Mucosa of descending colon (tissue), 3 donors: ENCODE data around the gene PCDH9. TPM values are rescaled to one million over a fixed set of nuclear protein-coding genes. Genes with fewer than 3 reads are reported as not detected.

ENCODE experiments used
- ATAC-seq: fragments of 200-7000 bp; cut with Tn5 transposase; one replicate; pipeline ENCODE4 v1.9.1; 2020; ENCODE audit warnings: mild to moderate bottlenecking, moderate library complexity
- DNase-seq, 3 donors: peaks; one replicate each; pipeline ENCODE4 v3.0.0-alpha.2; 2020
- H3K36me3 ChIP-seq: fragments of 200-600 bp; one replicate; pipeline ENCODE4 v1.8.0; 2021; ENCODE audit warnings: low read depth, mild to moderate bottlenecking
- H3K4me1 ChIP-seq: fragments of 200-600 bp; one replicate; pipeline ENCODE4 v1.8.0; 2021; ENCODE audit warnings: low read depth, mild to moderate bottlenecking
- H3K4me3 ChIP-seq: fragments of 200-600 bp; one replicate; pipeline ENCODE4 v1.8.0; 2021; ENCODE audit warnings: mild to moderate bottlenecking
- H3K9me3 ChIP-seq: fragments of 200-600 bp; one replicate; pipeline ENCODE4 v1.8.0; 2021; ENCODE audit warnings: mild to moderate bottlenecking
- intact Hi-C, 2 donors: fragments of 100-400 bp; cut with DNase I in 1 of 2; cut with micrococcal nuclease in 1 of 2; formaldehyde crosslinking; loops; one replicate each; pipeline versions ENCODE4 v1.11.0 to v1.11.1; 2022; cut with DNase I, micrococcal nuclease
- total RNA-seq, 3 donors: library from RNA; stranded (reverse); fragmentation: NEBNext Ultra II Directional in 2 of 3; extraction: Animal tissue kit (Norgen Biotek cat#: 25700) in 2 of 3; gene quantifications; one replicate each; pipeline versions ENCODE4 v1.2.1 to v1.2.4, GENCODE V29; 2021 to 2023
- TF ChIP-seq, protein P1 (sequence below): fragments of 200-600 bp; IDR thresholded peaks from one replicate; pipeline ENCODE4 v1.8.0; 2022; ENCODE audit warnings: antibody characterized with exemption, mild to moderate bottlenecking
- donor health status: DM: no; HTN: no; CAD: no; lungs with moderate emphysema.
- donor health status: DM: no; HTN: no; CAD: no.
- donor health status: DM: no; HTN: yes; CAD: no.

PCDH9 gene
- total RNA-seq, 3 donors from 2014 or later: 0.58 to 5.0 (median 0.80) TPM

GRCh38 chr13:67014399-67014798, 215.7 kb downstream of the PCDH9 start:
- intact Hi-C loops: no loop called here

GRCh38 chr13:67013709-67014108, 216.4 kb downstream of the PCDH9 start:
- no peaks in the 10 kb centered on the region for H3K9me3 ChIP-seq
- TF ChIP-seq, protein P1, sequence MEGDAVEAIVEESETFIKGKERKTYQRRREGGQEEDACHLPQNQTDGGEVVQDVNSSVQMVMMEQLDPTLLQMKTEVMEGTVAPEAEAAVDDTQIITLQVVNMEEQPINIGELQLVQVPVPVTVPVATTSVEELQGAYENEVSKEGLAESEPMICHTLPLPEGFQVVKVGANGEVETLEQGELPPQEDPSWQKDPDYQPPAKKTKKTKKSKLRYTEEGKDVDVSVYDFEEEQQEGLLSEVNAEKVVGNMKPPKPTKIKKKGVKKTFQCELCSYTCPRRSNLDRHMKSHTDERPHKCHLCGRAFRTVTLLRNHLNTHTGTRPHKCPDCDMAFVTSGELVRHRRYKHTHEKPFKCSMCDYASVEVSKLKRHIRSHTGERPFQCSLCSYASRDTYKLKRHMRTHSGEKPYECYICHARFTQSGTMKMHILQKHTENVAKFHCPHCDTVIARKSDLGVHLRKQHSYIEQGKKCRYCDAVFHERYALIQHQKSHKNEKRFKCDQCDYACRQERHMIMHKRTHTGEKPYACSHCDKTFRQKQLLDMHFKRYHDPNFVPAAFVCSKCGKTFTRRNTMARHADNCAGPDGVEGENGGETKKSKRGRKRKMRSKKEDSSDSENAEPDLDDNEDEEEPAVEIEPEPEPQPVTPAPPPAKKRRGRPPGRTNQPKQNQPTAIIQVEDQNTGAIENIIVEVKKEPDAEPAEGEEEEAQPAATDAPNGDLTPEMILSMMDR: no peak
- no peaks in the 10 kb centered on the region for H3K36me3 ChIP-seq
- H3K4me3 ChIP-seq: no peak overlapping the region
- no peak for ATAC-seq
- no peak for DNase-seq
- intact Hi-C loops: no loop called here
- H3K4me1 ChIP-seq: no peaks in the 10 kb centered on the region

More at GRCh38 chr13:67014399-67014798, 215.7 kb downstream of the PCDH9 start:
- TF ChIP-seq, protein P1: no peak
- DNase-seq (no peak), ATAC-seq (no peak)
- no peaks in the 10 kb centered on the region for H3K4me1 ChIP-seq
- H3K9me3 ChIP-seq: no peaks in the 10 kb centered on the region
- no peak overlapping the region for H3K4me3 ChIP-seq
- H3K36me3 ChIP-seq: no peaks in the 10 kb centered on the region

DNA sequence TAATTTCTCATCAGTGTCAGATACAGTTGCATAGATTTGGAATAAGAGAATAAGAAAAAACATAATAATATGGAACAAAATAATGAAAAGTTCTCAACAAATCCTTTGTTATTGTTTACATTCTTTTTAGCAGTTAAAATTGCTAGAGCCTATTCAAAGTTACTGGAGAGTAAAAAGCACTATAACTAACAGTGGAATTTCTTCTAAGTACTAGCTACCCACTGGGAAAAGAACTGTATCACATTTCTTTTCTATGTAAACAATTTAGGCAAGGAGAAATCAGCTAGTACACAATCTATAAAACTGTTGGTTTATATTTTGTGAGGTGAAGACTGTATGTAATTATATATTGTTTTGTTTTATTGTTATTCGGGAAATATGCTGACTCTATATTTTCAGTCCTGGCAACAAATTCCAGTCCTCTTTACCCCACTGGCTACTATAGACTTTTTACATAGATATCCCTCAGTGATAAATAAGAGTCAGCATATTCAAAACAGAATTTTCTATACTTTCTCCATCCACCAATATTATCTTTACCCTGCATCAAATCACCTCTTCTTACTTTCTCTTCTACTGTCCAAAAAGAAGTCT, 222.0 kb downstream of the PCDH9 start:
- TF ChIP-seq, protein P1: no peak
- intact Hi-C loops: no loop called here
- ATAC-seq (no peak), DNase-seq (no peak)
- no peak overlapping the region for H3K4me3 ChIP-seq
- no peaks in the 10 kb centered on the region for H3K36me3 ChIP-seq
- no peaks in the 10 kb centered on the region for H3K9me3 ChIP-seq
- H3K4me1 ChIP-seq: no peaks in the 10 kb centered on the region

GRCh38 chr13:67004511-67004910, 225.6 kb downstream of the PCDH9 start:
- intact Hi-C loops: no loop called here
- ATAC-seq (no peak), DNase-seq (no peak)
- H3K36me3 ChIP-seq: no peaks in the 10 kb centered on the region
- TF ChIP-seq, protein P1: no peak
- H3K9me3 ChIP-seq: no peaks in the 10 kb centered on the region
- no peaks in the 10 kb centered on the region for H3K4me1 ChIP-seq
- no peak overlapping the region for H3K4me3 ChIP-seq

GRCh38 chr13:67003743-67004142, 226.4 kb downstream of the PCDH9 start:
- no peak for DNase-seq
- H3K4me3 ChIP-seq: no peak overlapping the region
- no peaks in the 10 kb centered on the region for H3K4me1 ChIP-seq
- no peaks in the 10 kb centered on the region for H3K36me3 ChIP-seq
- ATAC-seq: no peak
- H3K9me3 ChIP-seq: no peaks in the 10 kb centered on the region
- intact Hi-C loops: no loop called here
- TF ChIP-seq, protein P1: no peak

- H3K4me1 ChIP-seq: no peaks in the 10 kb centered on the region
- ATAC-seq (no peak), DNase-seq (no peak)
- H3K4me3 ChIP-seq: no peak overlapping the region
- no peaks in the 10 kb centered on the region for H3K9me3 ChIP-seq
- intact Hi-C loops: no loop called here
- TF ChIP-seq, protein P1: no peak
- no peaks in the 10 kb centered on the region for H3K36me3 ChIP-seq
Observed at GRCh38 chr13:67001363-67001762, 228.8 kb downstream of the PCDH9 start.
